HG03432 (cell line): ENCODE measurements around the gene TPSD1.
"Not testable (repeated sequence)": the region's sequence is repeated elsewhere in the genome, so short reads cannot be mapped to it uniquely, and the experiment has no call there.

Source experiments
- ATAC-seq: cut with Tn5 transposase; IDR thresholded peaks from one replicate; pipeline ENCODE4 v1.9.1; 2021; ENCODE audit warnings: mild to moderate bottlenecking, moderate library complexity; ENCODE audit not compliant: unreplicated experiment

The TPSD1 gene

DNA sequence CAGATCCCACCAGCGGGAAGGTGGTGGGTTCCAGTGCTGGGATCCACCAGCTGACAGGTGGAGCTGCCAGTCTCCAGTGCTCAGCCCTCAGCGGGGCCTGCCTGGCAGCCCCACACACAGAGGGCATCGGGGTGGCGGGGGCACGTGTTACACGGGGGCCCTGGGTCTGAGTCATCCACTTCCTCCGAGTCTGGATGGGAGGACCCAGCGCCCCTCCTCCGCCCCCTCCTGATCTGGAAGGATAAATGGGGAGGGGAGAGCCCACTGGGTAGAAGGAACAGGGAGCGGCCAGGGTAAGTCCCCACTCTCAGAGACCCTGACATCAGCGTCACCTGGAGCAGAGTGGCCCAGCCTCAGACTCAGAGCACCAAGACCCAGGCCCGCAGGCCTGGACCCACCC lies 15.4 kb upstream of the TPSD1 start, which contains the start of gene TPSAB1:
Gene TPSAB1 (plus strand): TSS at position 270 of the 400 bp plus-strand sequence. CDS start 234 bp downstream, outside the sequence.
- ATAC-seq, result not testable (repeated sequence)

DNA sequence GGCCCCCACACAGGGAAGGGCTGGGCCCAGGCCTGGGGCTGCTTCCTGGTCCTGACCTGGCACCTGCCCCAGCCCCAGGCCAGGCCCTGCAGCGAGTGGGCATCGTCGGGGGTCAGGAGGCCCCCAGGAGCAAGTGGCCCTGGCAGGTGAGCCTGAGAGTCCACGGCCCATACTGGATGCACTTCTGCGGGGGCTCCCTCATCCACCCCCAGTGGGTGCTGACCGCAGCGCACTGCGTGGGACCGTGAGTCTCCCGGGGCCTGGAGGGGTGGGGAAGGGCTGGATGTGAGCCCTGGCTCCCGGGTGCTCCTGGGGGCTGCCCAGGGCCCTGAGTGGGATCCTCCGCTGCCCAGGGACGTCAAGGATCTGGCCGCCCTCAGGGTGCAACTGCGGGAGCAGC lies 14.8 kb upstream of the TPSD1 start:
- not testable (repeated sequence) for ATAC-seq

DNA sequence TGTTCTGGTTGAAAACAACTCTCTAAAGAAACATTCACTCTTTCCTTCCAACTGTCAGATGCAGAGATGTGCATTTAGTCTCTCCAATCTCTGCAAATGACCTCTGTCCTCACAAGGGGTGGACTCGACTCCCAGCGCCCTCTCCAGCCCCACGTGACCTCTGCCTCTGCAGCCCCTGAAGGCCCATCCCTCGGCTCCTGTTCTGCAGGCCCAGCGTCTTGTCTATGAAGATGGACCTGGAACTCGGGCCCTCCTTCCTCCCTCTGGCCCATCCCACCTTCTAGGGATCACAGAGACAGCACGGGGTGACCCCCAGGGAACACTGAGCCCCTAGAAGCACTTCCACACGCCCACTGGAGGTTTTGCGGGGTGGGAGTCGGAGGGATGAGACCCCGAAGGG lies 12.5 kb upstream of the TPSD1 start:
- not testable (repeated sequence) for ATAC-seq

DNA sequence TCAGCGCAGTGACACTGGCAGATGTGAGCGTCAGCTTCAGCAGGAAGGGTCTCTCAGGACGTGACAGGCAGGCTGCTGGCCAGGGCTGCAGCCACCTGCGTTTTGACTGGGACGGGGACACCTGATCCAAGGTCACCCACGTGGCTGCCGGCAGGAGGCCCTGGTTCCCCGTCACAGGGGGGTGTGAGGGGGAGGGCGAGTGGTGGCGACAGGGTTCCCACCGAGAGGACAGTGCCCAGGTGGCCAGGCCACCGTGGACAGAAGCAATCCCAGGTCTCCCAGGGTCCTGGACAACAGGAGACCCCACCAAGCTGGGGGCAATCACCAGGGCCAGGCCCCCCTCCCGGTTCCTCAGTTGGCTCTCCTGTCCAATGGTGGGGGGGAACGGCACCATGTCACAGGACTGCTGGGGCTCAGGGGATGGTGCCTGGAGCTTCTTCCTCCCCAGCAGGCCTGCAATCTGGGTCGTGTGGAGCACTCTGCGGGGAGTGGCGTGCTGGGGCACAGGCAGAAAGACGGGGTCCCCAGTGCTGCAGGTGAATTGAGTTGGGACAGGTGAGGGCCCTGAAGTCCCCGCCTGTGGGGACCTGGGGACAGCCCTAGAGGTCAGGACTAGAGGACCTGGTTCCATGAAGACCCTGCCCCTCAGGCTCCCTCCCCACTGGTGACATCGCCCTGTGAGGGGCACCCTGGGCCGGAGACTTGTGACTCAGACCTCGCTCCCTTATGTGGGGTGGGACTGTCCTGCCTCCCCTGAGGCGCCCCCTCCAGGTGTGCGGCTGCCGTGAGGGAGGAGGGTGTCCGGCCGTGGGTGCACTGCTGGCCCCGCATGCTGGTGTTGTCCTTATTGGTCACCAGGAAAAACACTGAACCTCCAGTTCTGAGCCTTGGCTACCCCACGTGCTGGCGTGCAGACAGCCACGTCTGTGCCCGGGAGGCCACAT lies 11.7 kb upstream of the TPSD1 start:
- ATAC-seq, result not testable (repeated sequence)

DNA sequence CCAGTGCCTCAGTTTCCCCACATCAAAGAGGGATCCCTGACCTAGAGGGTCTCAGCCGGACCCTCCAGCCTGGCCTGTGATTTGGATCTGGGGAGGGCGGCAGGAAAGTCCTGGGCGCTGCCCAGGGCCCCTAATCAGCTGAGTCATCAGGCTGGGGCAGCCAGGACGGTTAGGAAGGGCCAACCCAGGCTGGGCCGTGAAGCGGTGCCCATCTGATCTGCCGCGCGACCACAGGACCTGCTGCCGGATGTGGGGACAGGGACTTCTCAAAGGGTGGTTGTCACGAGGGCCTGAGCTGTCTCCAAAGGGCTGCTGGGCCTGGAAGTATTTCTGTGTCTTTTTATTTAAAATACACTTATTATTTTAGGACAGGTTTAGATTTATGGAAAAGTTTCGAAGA lies 11.0 kb upstream of the TPSD1 start:
- no peak for ATAC-seq

DNA sequence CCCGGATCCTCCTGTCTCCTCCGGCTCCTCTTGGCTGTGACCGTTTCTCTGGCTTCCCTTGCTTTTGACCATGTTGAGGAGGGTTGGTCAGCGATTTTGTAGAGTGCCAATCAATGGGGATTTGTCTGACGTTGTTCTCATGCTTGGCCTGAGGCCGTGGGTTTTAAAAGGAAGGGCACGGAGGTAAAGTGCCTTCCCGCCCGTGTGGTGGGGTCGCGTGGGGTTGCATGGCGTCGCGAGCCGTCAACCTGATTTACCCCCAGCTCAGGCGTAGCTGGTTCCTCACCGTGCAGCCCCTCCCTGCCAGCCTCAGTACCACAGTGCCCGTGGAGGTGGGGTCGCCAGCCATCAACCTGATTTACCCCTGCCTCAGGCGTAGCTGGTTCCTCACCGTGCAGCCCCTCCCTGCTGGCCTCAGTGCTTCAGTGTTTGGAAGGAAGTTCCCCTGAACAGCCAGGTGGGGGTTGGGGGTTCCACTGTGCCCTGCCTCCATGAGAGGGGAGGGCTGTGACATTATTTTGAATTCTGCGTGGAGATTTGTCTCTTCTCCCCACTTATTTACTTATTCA lies 10.3 kb upstream of the TPSD1 start:
- no peak for ATAC-seq

DNA sequence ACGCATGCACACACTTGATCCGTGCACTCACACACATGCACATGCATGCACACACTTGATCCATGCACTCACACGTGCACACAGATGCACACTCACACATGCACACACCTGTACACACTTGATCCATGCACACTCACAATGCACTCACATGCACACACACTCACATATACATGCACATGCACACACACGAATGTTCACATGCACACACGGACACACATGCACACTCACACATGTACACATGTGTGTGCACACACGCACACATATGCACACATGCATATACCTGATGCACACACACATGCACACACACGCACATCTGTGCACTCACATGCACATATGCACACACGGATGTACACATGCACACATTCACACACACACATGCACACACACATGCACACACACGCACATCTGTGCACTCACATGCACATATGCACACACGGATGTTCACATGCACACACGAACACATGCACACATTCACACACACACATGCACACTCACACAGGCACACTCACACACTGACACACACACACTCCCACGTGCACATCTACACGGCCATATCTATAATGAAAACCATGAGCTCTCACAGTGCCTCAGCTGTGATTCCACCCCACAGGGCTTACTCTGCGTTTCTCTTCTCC lies 7.8 kb upstream of the TPSD1 start:
- ATAC-seq, result not testable (repeated sequence)

DNA sequence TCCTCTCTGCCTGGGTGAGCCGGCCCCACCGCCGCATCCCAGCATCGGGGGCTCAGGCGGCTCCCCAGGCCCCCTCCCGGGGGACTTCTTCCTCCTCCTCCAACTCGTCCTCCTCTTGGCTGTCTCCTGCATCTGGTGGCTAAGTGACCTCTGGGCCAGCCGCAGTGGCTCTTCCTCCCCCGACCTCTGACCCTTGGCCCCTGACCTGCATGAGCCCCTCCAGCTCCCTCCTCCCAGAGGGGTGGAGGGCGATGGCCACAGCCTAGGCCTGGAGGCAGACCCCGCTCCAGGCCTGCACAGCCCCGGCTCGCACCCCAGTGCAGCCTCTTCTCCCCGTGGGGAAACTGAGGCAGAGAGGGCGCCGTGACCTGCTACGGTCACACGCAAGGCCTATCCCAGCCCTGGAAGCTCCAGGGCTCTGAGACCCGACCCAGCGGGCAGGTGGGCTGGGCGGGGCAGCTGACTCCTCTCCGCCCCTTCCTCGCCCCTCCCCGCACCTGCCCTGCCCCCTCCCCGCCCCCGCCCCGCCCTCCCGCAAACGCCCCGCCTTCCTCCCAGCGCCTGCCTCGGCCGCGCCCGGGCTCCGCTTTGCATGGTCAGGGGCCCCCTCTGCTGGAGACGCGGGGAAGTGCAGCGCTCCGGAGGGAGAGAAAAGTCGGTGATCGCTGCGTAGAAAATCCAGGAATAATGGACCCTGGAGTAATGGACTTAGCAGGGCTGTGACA lies 6.7 kb upstream of the TPSD1 start:
- not testable (repeated sequence) for ATAC-seq

DNA sequence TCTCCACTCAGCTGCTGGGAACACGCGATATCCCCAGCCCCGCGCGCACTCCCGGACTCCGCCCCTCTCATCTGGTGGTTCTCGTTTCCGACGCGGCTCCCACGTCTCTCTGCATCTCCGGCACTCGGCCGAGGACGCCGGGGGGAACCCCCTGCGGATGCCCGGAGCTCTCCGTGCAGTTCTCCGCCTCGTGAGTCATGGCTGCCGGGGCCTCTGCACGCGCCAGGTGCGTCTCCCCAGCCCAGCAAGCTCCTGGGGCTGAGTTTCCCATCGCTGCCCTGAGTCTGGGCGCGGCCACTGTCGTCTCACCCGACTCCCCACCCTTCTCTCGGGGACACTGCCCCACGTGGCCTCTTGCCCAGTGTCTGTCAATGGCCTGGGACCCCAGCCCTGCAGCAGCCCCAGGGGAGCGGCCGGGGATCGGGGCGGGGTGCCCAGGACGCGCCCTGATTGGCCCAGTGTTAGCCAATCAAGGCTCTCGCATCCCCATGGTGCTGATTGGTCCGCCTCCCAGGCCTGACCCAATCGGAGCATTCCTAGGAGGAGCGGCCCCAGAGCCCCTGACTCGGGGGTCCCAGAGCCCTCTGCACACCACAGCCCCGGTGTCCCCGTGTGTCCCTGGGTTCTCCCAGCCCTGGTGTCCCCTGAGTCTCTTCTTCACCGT lies 2.0 kb upstream of the TPSD1 start:
- not testable (repeated sequence) for ATAC-seq

DNA sequence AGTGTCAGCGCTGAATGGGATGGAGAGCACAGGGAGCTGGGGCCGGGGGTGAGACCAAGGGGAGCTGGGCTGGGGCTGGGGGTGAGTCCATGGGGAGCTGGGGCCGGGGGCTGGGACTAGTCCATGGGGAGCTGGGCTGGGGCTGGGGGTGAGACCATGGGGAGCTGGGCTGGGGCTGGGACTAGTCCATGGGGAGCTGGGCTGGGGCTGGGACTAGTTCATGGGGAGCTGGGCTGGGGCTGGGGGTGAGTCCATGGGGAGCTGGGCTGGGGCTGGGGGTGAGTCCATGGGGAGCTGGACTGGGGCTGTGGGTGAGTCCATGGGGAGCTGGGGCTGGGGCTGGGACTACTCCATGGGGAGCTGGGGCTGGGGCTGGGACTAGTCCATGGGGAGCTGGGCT lies 1.0 kb upstream of the TPSD1 start:
- ATAC-seq, result not testable (repeated sequence)

DNA sequence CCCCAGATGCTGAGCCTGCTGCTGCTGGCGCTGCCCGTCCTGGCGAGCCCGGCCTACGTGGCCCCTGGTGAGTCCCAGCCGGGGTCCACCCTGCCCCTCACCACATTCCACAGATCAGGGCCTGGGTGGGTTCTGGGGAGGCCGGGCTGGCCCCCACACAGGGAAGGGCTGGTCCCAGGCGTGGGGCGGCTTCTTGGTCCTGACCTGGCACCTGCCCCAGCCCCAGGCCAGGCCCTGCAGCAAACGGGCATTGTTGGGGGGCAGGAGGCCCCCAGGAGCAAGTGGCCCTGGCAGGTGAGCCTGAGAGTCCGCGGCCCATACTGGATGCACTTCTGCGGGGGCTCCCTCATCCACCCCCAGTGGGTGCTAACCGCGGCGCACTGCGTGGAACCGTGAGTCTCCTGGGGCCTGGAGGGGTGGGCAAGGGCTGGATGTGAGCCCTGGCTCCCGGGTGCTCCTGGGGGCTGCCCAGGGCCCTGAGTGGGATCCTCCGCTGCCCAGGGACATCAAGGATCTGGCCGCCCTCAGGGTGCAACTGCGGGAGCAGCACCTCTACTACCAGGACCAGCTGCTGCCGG lies 516 bp downstream of the TPSD1 start:
- ATAC-seq, result not testable (repeated sequence)

DNA sequence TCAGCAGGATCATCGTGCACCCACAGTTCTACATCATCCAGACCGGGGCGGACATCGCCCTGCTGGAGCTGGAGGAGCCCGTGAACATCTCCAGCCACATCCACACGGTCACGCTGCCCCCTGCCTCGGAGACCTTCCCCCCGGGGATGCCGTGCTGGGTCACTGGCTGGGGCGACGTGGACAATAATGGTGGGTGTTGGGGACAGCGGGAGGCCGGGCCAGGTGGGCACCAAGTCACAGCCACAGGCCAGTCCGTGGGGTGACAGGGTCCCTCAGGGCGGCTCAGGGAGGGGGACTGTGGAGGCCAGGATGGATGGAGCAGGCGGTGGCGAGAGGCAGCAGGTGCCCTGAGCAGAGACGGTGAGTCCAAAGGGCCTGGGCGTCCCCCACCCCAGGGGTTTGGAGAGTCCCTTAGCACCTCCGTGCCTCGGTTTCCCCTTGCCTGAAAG lies 1.0 kb downstream of the TPSD1 start:
- ATAC-seq, result no peak

DNA sequence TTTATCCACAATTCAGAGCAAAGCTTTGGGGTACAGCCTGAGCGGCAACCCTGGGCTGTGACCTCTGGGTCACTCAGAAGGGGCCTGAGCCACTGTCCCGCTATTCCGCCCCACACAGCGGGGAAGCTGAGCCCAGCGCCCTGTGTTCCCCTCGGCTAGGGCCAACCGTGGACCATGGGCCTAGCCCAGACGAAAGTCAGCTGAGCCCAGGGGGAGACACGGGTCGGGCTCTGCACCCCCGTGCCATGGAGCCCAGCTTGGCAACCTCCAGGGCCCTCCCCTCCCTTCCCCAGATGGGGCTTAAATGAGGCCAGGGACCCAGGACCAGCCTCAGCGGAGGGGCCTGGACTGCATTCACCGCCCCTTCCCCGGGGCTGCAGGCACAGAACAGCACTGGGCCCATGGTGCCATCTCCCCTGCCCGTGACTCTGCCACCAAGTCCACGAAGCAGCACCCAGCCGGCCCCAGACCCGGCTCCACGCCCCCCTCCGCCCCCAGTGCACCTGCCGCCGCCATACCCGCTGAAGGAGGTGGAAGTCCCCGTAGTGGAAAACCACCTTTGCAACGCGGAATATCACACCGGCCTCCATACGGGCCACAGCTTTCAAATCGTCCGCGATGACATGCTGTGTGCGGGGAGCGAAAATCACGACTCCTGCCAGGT lies 1.8 kb downstream of the TPSD1 start:
- no peak for ATAC-seq

DNA sequence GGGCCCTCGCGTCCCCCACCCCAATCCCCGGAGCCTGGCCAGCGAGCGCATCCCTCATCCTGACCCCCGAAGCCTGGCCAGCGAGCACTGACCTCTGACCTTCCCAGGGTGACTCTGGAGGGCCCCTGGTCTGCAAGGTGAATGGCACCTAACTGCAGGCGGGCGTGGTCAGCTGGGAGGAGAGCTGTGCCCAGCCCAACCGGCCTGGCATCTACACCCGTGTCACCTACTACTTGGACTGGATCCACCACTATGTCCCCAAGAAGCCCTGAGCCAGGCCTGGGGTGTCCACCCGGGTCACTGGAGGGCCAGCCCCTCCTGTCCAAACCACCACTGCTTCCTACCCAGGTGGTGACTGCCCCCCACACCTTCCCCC lies 2.3 kb downstream of the TPSD1 start:
- no peak for ATAC-seq

DNA sequence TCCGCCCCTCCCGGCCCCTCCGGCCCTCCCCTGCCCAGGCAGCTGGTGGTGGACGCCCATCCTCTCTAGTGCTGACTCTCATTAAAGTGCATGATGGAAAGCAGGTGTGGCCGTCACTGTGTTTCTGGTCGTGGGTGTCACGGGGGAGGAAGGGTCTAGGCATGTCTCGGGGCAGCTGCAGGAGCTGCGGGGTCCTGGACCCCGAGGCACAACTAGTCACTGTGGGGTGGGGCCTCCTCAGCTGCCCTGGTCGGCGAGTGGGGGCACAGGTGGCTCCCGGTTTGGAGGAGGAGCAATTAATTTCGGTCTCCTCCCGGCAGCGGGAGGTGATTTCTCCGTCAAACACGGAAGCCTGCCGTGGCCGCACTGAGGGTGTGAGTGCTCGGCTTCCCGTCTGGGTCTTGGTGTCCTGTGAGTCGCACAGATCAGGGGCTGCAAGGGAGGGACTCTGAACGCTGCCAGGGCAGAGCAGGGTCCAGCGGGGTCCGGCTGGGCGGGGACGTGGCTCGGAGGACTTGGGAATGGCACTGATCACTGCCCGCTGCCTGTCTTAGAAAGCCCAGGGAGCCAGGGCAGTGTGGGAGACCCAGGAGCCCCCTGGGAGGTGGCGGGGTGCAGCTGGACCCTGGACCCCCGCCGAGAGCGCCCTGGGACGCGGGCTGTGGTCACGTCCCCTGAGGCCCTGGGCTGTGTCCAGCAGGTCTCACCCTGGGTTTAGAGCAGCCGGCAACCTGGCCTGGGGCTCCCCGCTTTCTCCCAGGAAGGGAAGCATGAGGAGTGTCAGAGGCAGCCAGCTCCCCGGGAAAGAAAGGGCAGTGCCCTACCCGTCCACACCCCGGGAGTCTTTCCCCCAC lies 3.3 kb downstream of the TPSD1 start:
- no peak for ATAC-seq

DNA sequence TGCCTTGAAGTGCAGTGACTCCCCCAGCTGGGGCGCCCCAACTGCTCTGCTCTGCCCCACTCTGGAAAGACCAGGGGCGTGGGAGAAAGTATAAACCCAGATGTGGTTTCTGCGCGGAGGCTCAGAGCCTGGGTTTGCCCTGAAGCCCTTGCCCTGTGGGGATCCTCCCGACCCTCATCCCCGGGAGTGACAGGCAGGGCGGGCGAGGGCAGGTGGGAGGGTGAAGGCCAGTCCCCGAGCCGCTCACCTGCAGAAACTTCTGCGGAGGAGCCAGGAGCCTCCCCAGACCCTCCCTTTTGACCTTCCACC lies 3.8 kb downstream of the TPSD1 start:
- ATAC-seq, result no peak

DNA sequence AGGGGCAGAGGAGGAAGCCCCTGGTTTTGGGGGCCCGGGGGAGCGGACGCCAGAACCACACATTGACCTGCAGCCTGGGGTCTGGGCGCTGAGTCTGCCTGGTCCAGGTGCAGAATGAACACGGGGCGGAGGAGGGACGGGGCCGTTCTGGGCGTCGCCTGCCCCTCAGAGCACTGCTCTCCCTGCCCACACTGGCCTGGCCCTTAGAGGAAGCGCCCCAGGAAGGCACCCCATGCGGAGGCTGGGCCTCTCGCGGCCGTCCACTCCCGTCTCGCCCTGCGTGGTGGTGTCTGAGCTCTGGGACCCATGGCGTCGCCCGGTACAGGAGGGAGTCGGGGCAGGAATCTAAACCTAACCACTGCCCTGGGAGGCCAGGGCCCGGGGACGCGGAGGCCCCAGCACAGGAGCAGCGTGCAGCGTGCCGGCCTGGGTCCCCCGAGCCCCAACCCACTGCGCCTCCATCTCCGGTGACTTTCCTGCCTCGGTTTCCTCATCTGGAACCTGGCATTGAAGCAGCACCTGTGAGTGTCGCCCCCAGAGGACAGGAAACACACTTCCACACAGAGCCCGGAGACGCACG lies 4.3 kb downstream of the TPSD1 start:
- ATAC-seq, result no peak

DNA sequence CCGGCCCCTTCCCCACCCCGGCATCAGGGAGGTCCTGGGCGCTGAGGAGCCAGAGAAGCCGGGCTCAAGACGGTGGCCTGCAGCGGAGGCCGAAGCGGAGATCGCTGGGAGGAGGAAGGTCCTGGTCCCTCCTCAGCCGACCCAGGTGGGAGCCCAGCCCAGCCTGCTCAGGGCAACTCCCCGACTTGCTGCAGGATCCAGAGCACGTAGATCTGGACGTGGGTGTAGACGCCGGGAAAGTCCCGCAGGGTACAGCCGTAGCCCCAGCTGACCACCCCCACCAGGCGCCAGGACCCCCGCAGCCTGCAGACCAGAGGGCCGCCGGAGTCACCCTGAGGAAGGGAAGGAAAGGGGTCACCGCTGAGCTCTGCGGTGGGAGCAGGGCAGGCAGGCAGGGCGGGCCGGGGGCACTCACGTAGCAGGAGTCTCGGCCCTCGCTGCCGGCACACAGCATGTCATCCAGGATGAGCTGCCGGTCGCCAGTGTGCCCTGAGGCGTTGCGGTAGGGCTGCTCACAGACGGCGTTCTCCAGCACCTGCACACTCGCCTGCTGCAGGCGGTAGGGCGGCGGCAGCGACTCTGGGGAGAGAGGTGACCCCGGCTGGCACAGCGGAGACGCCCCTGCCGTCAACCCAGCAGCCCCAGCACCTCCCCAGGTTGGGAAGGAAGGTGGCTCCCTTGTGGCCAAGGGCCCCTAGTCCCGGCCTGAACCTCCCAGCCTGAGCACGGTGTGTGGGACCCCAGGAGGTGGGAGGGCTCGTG lies 5.4 kb downstream of the TPSD1 start:
- no peak for ATAC-seq
